ENCODE data around the gene ELAC1.
"Not testable (repeated sequence)": the region's sequence is repeated elsewhere in the genome, so short reads cannot be mapped to it uniquely, and the experiment has no call there.

Gene ELAC1

DNA sequence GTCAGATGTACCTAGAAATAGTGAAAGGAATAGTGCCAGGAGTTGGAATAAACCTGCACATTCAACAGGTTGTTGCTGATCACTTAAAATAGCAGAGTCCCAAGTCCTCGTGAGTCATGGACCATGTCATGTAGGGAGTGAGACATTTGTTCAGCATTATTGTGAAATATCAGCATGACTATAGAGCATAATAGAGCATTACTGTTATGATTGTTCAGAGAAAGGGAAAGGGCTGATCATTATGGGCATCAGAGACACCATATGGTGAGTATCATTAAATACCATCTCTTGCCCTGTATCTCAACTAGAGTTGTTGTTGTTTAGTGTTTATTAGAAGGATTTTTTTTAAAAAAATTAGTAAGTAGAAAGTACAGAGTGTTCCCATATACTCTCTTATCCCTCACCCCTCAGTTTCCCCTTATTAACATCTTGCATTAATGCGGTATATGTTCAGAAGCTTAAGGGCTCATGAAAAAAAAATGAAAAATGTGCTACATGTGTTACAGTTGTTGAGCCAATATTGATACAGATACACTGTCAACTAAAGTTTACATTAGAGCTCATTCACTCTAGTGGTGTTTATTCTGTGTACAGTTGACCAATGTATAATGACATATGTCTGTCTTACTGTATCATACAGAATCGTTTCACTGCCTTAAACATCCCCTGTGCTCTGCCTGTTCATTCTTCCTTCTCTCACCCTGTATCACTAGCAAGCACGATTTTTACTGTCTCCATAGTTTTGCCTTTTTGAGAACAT lies 5.7 kb downstream of the ELAC1 start:
- no peak for DNase-seq

GRCh38 chr18:50977037-50977760 lies 9.4 kb downstream of the ELAC1 start:
- no peak for DNase-seq

- no peak for DNase-seq
These were observed 13.5 kb downstream of the ELAC1 start for GRCh38 chr18:50981381-50981780.

GRCh38 chr18:50982086-50982801 lies 14.4 kb downstream of the ELAC1 start:
- no peak for DNase-seq

GRCh38 chr18:50982802-50983179 lies 15.0 kb downstream of the ELAC1 start:
- DNase-seq: no peak

- DNase-seq: no peak
These were observed 18.7 kb downstream of the ELAC1 start for GRCh38 chr18:50986360-50987087.

DNA sequence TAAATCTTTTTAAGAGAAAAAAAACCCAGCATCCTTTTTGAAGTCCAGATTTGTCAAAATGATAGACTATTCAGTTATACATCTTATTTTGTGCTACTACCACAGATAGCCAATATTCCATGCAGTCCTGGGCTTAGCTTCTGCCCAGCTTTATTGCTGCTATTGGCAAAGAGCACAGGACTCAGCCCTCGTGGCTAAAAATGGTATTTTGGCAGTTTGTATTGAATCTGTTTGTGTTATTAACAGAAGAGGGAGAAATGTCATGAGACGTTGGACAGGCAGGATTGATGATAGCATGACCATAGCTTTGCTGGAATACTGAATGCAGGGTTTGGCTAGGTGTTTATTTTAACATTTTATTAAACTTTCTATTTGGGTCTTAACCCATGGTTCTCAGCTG lies 19.4 kb downstream of the ELAC1 start:
- no peak for DNase-seq

GRCh38 chr18:50989711-50990110 lies 21.9 kb downstream of the ELAC1 start:
- DNase-seq: no peak

DNA sequence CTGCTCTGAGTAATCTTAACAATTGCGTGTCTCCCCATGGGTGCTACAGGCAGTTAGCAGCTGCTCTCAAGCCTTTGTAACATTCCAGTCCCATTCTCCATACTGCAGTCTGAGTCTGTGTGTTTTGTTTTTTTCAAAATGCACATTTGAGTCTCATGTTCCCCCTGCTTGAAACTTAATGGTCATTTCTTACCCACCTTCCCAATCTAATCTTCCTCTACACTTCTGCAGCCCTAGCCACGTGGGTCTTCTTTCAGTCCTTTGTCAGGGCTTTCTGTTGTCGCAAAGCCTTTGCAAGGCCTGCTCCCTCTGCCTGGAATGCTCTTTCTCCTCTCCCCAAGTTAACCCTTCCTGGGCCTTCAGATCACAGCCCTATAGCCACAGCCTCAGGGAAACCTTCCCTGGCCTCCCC lies 24.5 kb downstream of the ELAC1 start:
- no peak for DNase-seq

GRCh38 chr18:50994031-50994430 lies 26.2 kb downstream of the ELAC1 start:
- no peak for DNase-seq

DNA sequence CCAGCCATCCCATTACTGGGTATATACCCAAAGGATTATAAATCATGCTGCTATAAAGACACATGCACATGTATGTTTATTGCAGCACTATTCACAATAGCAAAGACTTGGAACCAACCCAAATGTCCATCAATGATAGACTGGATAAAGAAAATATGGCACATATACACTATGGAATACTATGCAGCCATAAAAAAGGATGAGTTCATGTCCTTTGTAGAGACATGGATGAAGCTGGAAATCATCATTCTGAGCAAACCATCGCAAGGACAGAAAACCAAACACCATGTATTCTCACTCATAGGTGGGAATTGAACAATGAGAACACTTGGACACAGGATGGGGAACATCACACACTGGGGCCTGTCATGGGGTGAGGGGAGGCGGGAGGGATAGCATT lies 35.3 kb downstream of the ELAC1 start:
- DNase-seq: not testable (repeated sequence)

DNA sequence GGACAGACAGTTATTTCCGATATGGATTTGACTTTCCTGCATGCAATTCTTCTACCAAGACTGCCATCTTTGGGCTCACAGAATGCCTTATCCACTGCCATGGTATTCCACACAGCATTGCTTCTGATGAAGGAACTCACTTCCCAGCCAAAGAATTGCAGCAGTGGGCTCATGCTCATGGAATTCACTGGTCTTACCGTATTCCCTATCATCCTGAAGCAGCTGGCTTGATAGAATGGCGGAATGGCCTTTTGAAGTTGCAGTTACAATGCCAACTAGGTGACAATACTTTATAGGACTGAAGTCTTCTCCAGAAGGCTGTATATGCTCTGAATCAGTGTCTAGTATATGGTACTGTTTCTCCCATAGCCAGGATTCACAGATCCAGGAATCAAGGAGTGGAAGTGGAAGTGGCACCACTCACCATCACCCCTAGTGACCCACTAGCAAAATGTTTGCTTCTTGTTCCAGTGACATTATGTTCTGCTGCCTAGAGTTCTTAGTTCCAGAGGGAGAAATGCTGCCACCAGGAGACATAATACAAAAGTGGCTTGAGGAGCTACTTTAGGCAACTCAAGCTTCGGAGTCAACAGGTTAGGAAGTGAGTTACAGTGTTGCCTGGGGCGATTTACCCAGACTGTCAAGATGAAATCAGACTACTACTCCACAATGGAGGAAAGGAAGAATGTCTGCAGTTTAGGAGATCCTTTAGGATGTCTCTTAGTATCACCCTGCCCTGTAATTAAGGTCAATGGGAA lies 38.4 kb downstream of the ELAC1 start:
- no peak for DNase-seq

GRCh38 chr18:51006948-51007789 lies 39.3 kb downstream of the ELAC1 start:
- DNase-seq: no peak

GRCh38 chr18:51007790-51008139 lies 39.9 kb downstream of the ELAC1 start:
- no peak for DNase-seq

DNA sequence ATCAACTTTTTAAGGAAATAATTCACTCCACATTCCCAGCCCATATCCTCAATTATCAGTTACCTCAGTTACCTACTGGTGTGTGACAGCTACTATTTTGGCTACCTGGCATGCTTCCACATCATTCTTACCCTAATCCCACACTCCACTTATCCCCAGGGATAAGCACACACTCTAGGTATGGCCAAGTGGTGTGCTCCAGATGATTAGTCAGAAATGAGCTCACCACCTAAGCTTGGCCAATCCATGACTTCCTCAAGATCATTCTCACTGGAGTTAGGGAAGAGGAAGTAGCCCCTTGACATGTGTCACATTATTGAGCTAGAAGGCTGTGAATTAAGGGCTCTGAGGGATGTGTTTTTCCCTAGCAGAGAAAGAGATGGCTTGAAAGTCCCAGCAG lies 41.2 kb downstream of the ELAC1 start:
- no peak for DNase-seq

DNA sequence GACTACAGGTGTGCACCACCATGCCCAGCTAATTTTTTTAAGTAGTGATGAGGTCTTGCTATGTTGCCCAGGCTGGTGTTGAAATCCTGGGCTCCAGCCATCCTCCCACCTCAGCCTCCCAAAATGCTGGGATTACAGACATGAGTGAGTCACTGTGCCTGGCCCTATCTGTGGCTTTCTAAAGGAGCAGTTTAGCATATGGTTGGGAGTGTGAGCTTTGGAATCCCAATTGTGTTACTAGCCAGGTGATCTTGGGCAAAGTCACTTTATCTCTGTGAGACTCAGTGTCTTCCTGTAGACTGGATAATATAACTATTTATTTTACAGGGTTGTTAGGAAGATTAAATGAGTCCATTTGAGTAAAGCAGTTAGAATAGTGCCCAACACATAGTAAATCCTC lies 42.4 kb downstream of the ELAC1 start:
- DNase-seq: no peak

- no peak for DNase-seq
These were observed 43.9 kb downstream of the ELAC1 start for GRCh38 chr18:51011709-51012108.

GRCh38 chr18:51012441-51012840 lies 44.6 kb downstream of the ELAC1 start:
- no peak for DNase-seq

- DNase-seq: no peak
These were observed 45.4 kb downstream of the ELAC1 start for GRCh38 chr18:51013259-51013658.

- no peak for DNase-seq
These were observed 49.5 kb downstream of the ELAC1 start for GRCh38 chr18:51017140-51017879.

DNA sequence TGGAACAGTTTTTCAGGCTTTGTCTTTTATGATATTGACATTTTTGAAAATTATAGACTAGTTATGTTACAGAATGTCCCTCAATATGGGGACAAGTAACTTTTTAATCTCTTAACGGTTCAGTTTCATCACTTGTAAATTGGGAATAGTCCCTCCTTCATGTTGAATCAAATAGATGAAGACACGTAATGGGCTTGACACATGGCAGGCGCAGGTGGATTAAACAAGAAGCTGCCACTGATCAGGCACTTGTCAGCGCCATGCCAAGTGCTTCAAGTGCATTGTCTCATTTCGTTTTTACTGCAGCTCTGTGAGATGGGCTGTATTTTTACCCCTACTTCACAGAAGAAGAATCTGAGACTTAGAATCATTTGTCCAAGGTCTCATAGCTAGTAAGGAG lies 52.7 kb downstream of the ELAC1 start:
- DNase-seq: no peak

Measured in activated CD8-positive, alpha-beta memory T cell treated with anti-CD3 and anti-CD28 coated beads, Interleukin-2, amount 50 U/mL, for 4 hours (primary cell).